K562 (cell line): Measurements from ENCODE around the gene CLUH.

Source experiments
- BDP1 ChIP-seq: IDR thresholded peaks from 3 replicates; pipeline ENCODE4 v1.6.1; 2011; ENCODE audit not compliant: insufficient read length, insufficient read depth
- CTCF ChIP-seq, 3 experiments: IDR thresholded peaks in 2 of 3; conservative IDR thresholded peaks in 1 of 3; 2 replicates each; pipeline ENCODE4 v1.5.1; 2011 to 2012; ENCODE audit warnings: low read length in 3 of 3, mild to moderate bottlenecking in 3 of 3, control low read depth in 2 of 3, improper control_type of control experiment in 1 of 3, inconsistent platforms in 1 of 3, low read depth in 1 of 3, mixed read lengths in 1 of 3, moderate library complexity in 1 of 3; ENCODE audit not compliant: insufficient read depth in 2 of 3
- GATA2 ChIP-seq: sonication (generic); formaldehyde crosslinking; IDR thresholded peaks from 2 replicates; pipeline ENCODE4 v1.4.0; 2020; ENCODE audit warnings: mild to moderate bottlenecking, missing genetic modification reagents
- GATAD2A ChIP-seq: fragments of 450-650 bp; IDR thresholded peaks from 2 replicates; pipeline ENCODE4 v1.6.1; 2017
- HCFC1 ChIP-seq: IDR thresholded peaks from 2 replicates; pipeline ENCODE4 v1.6.1; 2012; ENCODE audit warnings: low read depth, low read length, improper control_type of control experiment
- KHSRP ChIP-seq: fragments of 450-650 bp; IDR thresholded peaks from 2 replicates; pipeline ENCODE4 v1.6.1; 2017
- MXI1 ChIP-seq: IDR thresholded peaks from 2 replicates; pipeline ENCODE4 v1.6.1; 2011; ENCODE audit warnings: low read depth, mild to moderate bottlenecking, improper control_type of control experiment, low read length
- NFIC ChIP-seq: fragments of 450-650 bp; IDR thresholded peaks from 2 replicates; pipeline ENCODE4 v1.6.1; 2017; ENCODE audit warnings: mild to moderate bottlenecking, inconsistent platforms
- POLR2AphosphoS5 ChIP-seq: IDR thresholded peaks from 2 replicates; pipeline ENCODE4 v1.6.1; 2011; ENCODE audit warnings: mild to moderate bottlenecking, low read depth, low read length, moderate library complexity; ENCODE audit not compliant: control insufficient read depth, insufficient read depth
- XRCC5 ChIP-seq: fragments of 200-400 bp; formaldehyde crosslinking; IDR thresholded peaks from 2 replicates; pipeline ENCODE4 v1.6.1; 2017; ENCODE audit warnings: low read depth, mild to moderate bottlenecking, low read length
- ZNF232 ChIP-seq: sonication (generic); formaldehyde crosslinking; IDR thresholded peaks from 2 replicates; pipeline ENCODE4 v1.8.0; 2022; ENCODE audit warnings: mild to moderate bottlenecking, missing genetic modification reagents
- ZNF253 ChIP-seq: fragments of 250-450 bp; sonication (Bioruptor Pico); conservative IDR thresholded peaks from 2 replicates; pipeline ENCODE4 v1.6.1; 2021; ENCODE audit warnings: mild to moderate bottlenecking
- TF ChIP-seq, protein P1 (sequence below): fragments of 450-650 bp; formaldehyde crosslinking; IDR thresholded peaks from 2 replicates; pipeline ENCODE4 v1.4.0; 2022; ENCODE audit warnings: missing genetic modification characterization

DNA sequence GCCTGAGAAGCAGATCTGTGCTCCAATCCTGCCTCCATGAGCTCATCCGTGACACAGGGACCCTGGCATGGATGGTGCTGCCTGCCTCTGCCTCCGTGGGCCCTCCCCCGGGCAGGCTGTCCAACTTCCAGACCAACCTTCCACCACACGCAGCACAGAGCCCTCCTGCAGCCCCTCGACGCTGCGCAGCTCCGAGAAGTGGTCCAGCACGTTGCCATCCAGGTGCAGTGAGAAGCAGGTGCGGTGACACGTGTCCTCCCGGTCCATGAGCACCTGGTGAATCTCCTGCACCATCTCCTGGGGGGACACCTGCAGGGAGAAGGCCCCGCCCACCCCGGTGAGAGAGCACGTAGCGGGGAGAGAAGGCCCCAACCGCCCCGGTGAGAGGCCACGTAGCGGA, 8.4 kb downstream of the CLUH start:
- TF ChIP-seq ZNF232 (CRISPR knock-in tag): no peak
- TF ChIP-seq CTCF (IDR thresholded peaks at IDR 0.05 in 2 of 3, conservative IDR thresholded peaks at IDR 0.05 in 1 of 3; ENCODE audit: insufficient read depth in 2 of 3, low read depth in 1 of 3, low read length in 3 of 3): no peak
- TF ChIP-seq GATA2 (CRISPR knock-in tag): no peak
- no peak for TF ChIP-seq GATAD2A
- TF ChIP-seq KHSRP: no peak
- TF ChIP-seq XRCC5: no peak
- no peak for TF ChIP-seq POLR2AphosphoS5
- no peak for TF ChIP-seq HCFC1
- no peak for TF ChIP-seq NFIC
- TF ChIP-seq BDP1: no peak
- TF ChIP-seq ZNF253: no peak
- TF ChIP-seq, protein P1, sequence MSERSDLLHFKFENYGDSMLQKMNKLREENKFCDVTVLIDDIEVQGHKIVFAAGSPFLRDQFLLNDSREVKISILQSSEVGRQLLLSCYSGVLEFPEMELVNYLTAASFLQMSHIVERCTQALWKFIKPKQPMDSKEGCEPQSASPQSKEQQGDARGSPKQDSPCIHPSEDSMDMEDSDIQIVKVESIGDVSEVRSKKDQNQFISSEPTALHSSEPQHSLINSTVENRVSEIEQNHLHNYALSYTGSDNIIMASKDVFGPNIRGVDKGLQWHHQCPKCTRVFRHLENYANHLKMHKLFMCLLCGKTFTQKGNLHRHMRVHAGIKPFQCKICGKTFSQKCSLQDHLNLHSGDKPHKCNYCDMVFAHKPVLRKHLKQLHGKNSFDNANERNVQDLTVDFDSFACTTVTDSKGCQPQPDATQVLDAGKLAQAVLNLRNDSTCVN (CRISPR knock-in tag): no peak
- no peak for TF ChIP-seq MXI1
